ENCODE results near the gene FILIP1L.
A peak's percentile ranks its signal among the peaks of the same experiment; 100 is the strongest.
"Not testable (repeated sequence)": the region's sequence is repeated elsewhere in the genome, so short reads cannot be mapped to it uniquely, and the experiment has no call there.

Gene FILIP1L

GRCh38 chr3:100073714-100074307 lies 40.5 kb downstream of the FILIP1L start:
- no peak for DNase-seq (ENCODE audit: low read depth)

- DNase-seq (ENCODE audit: low read depth), result no peak
Observed at GRCh38 chr3:100073049-100073713, 41.1 kb downstream of the FILIP1L start.

- DNase-seq (ENCODE audit: low read depth), result no peak
Observed at GRCh38 chr3:100072326-100073048, 41.8 kb downstream of the FILIP1L start.

GRCh38 chr3:100069472-100069871 lies 44.8 kb downstream of the FILIP1L start:
- no peak for DNase-seq (ENCODE audit: low read depth)

GRCh38 chr3:100068826-100069225 lies 45.5 kb downstream of the FILIP1L start:
- peak; percentile 73 for DNase-seq (ENCODE audit: low read depth)

- DNase-seq (ENCODE audit: low read depth), result no peak
Observed at GRCh38 chr3:100067589-100067988, 46.7 kb downstream of the FILIP1L start.

- DNase-seq (ENCODE audit: low read depth), result no peak
Observed at GRCh38 chr3:100063929-100064461, 50.3 kb downstream of the FILIP1L start.

- DNase-seq (ENCODE audit: low read depth), result no peak
Observed at GRCh38 chr3:100062665-100063064, 51.6 kb downstream of the FILIP1L start.

- DNase-seq (ENCODE audit: low read depth), result no peak
Observed at GRCh38 chr3:100060685-100061484, 53.4 kb downstream of the FILIP1L start.

GRCh38 chr3:100059472-100059871 lies 54.8 kb downstream of the FILIP1L start:
- DNase-seq (ENCODE audit: low read depth), result no peak

GRCh38 chr3:100057716-100058575 lies 56.4 kb downstream of the FILIP1L start:
- no peak for DNase-seq (ENCODE audit: low read depth)

GRCh38 chr3:100053951-100054620 lies 60.2 kb downstream of the FILIP1L start:
- no peak for DNase-seq (ENCODE audit: low read depth)

GRCh38 chr3:100051513-100051912 lies 62.8 kb downstream of the FILIP1L start:
- not testable (repeated sequence) for DNase-seq (ENCODE audit: low read depth)

GRCh38 chr3:100048248-100048647 lies 66.1 kb downstream of the FILIP1L start:
- DNase-seq (ENCODE audit: low read depth), result no peak

- DNase-seq (ENCODE audit: low read depth), result no peak
Observed at GRCh38 chr3:100047455-100048141, 66.7 kb downstream of the FILIP1L start.

- DNase-seq (ENCODE audit: low read depth), result no peak
Observed at GRCh38 chr3:100046986-100047385, 67.3 kb downstream of the FILIP1L start.

GRCh38 chr3:100045696-100046095 lies 68.6 kb downstream of the FILIP1L start:
- no peak for DNase-seq (ENCODE audit: low read depth)

GRCh38 chr3:100044369-100044768 lies 69.9 kb downstream of the FILIP1L start:
- DNase-seq (ENCODE audit: low read depth), result no peak

- DNase-seq (ENCODE audit: low read depth), result no peak
Observed at GRCh38 chr3:100043271-100043670, 71.0 kb downstream of the FILIP1L start.
